Measurements from ENCODE around the gene ELMO1. TPM values are rescaled to one million over a fixed set of nuclear protein-coding genes. Genes with fewer than 3 reads are reported as not detected.

Gene ELMO1
- total RNA-seq, 4 donors from 2014 or later: 11.5 to 19.9 (median 17.4) TPM

DNA sequence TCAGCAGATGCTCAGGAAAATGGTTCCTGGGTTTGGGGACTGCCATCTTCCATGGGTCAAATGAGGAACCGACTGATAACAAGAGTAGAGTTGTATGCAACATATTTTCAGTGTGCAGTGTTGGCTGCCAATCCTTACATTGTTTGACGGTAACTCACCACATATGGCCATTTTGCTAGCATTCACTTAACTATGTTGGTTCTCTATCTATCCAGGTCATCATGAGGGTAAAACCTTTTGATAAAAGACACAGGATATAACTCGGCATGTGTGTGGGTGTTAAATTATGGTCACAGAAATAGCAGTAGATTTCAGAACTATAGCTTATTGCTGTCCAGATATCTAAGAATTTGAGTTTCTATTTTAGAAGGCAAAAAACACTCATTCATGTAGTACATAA lies 583.6 kb downstream of the ELMO1 start:
- WGBS, 2 donors: 72 to 78% methylated on average over 3 of the region's 3 CpGs
- H3K4me3 ChIP-seq (ENCODE audit: low read depth, poor library complexity, severe bottlenecking): no peak overlapping the region
- intact Hi-C loops (cut with DNase I; ENCODE audit: low total_unique reads): no loop called here
- DNase-seq (ENCODE audit: low spot score in 2 of 2): no peak
- TF ChIP-seq, protein P1, sequence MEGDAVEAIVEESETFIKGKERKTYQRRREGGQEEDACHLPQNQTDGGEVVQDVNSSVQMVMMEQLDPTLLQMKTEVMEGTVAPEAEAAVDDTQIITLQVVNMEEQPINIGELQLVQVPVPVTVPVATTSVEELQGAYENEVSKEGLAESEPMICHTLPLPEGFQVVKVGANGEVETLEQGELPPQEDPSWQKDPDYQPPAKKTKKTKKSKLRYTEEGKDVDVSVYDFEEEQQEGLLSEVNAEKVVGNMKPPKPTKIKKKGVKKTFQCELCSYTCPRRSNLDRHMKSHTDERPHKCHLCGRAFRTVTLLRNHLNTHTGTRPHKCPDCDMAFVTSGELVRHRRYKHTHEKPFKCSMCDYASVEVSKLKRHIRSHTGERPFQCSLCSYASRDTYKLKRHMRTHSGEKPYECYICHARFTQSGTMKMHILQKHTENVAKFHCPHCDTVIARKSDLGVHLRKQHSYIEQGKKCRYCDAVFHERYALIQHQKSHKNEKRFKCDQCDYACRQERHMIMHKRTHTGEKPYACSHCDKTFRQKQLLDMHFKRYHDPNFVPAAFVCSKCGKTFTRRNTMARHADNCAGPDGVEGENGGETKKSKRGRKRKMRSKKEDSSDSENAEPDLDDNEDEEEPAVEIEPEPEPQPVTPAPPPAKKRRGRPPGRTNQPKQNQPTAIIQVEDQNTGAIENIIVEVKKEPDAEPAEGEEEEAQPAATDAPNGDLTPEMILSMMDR (IDR thresholded peaks at IDR 0.05): no peak
- no peak for TF ChIP-seq POLR2A (IDR thresholded peaks at IDR 0.05)

DNA sequence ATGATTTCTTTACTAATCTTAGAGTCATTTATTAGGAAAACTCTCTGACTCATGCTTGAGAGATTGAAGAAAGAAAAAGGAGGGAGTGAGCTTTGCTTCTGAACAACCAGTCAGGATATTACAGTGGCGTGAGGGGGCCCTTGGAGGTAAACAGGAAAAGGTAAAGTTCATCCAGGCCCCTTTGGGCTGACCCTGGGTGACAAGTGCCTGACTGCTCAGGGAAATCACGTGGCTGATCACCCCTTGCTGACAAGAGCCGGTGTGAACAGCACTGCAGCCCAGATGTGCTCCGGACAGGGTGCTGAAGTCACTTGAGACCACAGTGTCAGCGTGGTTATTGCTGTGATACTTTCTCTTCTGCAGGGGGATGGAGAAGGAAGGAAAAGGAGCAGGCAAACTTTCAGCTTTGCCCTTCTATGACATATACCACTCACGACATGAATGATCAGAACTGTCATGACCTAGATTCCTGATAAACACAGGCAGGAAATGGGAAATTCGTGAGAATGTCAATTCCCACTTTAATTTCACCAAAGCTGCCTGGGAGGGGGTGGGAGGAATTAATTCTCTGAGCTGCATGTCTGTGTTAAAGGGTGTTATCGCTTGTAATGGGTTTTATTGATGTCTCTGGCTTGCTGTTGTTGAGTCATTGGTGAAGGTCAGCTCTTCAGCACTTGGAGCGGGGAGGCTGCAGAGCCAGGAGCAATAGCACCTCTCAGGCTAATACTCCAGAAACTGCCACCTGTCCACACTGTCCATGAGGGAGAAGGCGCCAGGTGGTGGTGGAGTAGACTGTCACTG lies 584.6 kb downstream of the ELMO1 start:
- intact Hi-C loops (cut with DNase I; ENCODE audit: low total_unique reads): no loop called here
- WGBS, 2 donors: 74 to 79% methylated on average over 10 of the region's 10 CpGs
- H3K4me3 ChIP-seq (ENCODE audit: low read depth, poor library complexity, severe bottlenecking): no peak overlapping the region
- TF ChIP-seq POLR2A (IDR thresholded peaks at IDR 0.05): no peak
- TF ChIP-seq, protein P1 (IDR thresholded peaks at IDR 0.05): no peak
- DNase-seq (ENCODE audit: low spot score in 2 of 2): no peak

DNA sequence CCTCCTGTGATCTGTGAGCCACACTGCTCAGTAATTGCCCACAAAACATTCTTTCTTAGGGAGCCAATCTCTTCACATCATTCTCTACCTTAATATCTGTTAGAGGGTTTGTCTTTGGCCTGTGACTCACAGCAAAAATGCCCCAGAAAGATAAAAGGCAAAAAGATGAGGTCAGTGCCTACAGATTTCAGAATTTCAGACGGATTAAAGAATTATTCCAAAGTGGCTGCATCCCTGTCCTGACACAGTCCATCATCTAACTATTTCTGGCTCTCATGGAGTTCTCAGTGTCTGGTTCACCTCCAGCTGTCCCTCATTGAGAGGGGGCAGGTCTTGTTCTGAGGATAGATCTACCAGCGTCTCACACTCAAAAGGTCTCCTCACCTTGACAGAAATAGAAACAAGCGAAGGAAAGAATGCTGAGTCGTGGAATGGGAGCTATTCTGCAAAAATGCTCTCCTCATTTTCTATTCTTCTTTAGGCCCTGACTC lies 585.8 kb downstream of the ELMO1 start:
- no peak for TF ChIP-seq POLR2A (IDR thresholded peaks at IDR 0.05)
- TF ChIP-seq, protein P1 (IDR thresholded peaks at IDR 0.05): no peak
- DNase-seq (ENCODE audit: low spot score in 2 of 2): no peak
- intact Hi-C loops (cut with DNase I; ENCODE audit: low total_unique reads): no loop called here
- H3K4me3 ChIP-seq (ENCODE audit: low read depth, poor library complexity, severe bottlenecking): no peak overlapping the region
- 80 to 93% methylated on average over 4 of the region's 4 CpGs for WGBS, 2 donors

DNA sequence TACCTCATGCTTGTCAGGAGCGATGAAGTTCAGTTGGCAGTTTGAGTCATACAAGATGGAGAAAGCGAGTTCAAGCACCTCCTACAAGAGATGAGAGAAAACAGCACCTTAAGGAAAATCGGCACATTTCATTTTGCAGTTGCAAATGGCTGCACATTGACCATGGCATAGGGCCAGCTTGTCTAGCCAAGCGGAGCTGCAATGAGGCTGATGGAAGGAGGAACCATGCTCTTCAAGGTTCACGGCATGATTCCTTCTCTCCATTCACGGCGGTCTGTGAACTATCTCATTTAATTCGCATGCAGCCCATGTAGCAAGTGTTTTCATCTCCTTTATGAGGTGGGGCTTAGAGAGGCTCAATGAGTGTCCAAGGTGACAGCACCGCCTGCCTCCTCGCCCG lies 587.0 kb downstream of the ELMO1 start:
- DNase-seq (ENCODE audit: low spot score in 2 of 2): no peak
- TF ChIP-seq, protein P1 (IDR thresholded peaks at IDR 0.05): no peak
- TF ChIP-seq POLR2A (IDR thresholded peaks at IDR 0.05): no peak
- intact Hi-C loops (cut with DNase I; ENCODE audit: low total_unique reads): no loop called here
- H3K4me3 ChIP-seq (ENCODE audit: low read depth, poor library complexity, severe bottlenecking): no peak overlapping the region
- 96 to 97% methylated on average over 11 of the region's 11 CpGs for WGBS, 2 donors

DNA sequence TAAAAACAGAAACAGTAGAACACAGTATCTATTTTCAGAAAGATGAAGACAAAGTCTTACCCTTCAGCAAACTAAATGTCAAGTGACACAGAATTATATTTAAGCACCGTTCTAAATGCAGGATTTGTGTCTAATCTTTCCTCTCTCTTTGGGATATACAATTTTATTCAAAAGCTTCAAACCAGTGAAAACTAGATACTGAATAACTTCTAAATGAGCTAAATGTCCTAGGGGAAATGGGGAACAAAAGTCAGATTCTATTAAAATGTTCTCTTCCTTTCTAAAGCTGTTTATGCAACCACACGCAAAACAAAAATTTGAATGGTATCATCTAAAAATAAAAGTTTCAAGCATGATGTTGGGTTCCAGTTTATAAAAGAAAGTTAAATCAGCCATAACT lies 588.0 kb downstream of the ELMO1 start:
- intact Hi-C loops (cut with DNase I; ENCODE audit: low total_unique reads): no loop called here
- TF ChIP-seq, protein P1 (IDR thresholded peaks at IDR 0.05): no peak
- TF ChIP-seq POLR2A (IDR thresholded peaks at IDR 0.05): no peak
- 73 to 77% methylated on average over 2 of the region's 2 CpGs for WGBS, 2 donors
- no peak overlapping the region for H3K4me3 ChIP-seq (ENCODE audit: low read depth, poor library complexity, severe bottlenecking)
- DNase-seq (ENCODE audit: low spot score in 2 of 2): no peak

Measured in lower leg skin (tissue), 4 donors.